Measurements from ENCODE around the gene SFXN3.

The SFXN3 gene

GRCh38 chr10:101012525-101013364, 18.3 kb upstream of the SFXN3 start:
- DNase-seq: peak; percentile 86 to 99 (median 96)
- intact Hi-C loops (cut with DNase I): loop anchor here (10.0 kb wide), 1 partner anchor 52 kb away; the partner anchor contains the start of gene KAZALD1

GRCh38 chr10:101013365-101013825, 17.6 kb upstream of the SFXN3 start:
- peak in 1 of 42 donors; percentile 34 for DNase-seq
- intact Hi-C loops (cut with DNase I): loop anchor here (10.0 kb wide), 1 partner anchor 51 kb away; the partner anchor contains the start of gene KAZALD1

GRCh38 chr10:101014230-101014884, 16.7 kb upstream of the SFXN3 start:
- intact Hi-C loops (cut with DNase I): loop anchor here (1.0 to 10.0 kb wide), 2 partner anchors 20 to 50 kb away; partner anchors contain the start of gene KAZALD1
- peak; percentile 61 to 97 (median 92) for DNase-seq

- peak in 17 of 42 donors; percentile 31 to 79 (median 52) for DNase-seq
- intact Hi-C loops (cut with DNase I): loop anchor here (1.0 to 10.0 kb wide), 2 partner anchors 21 to 50 kb away; partner anchors contain the start of gene KAZALD1
These were observed 16.0 kb upstream of the SFXN3 start for GRCh38 chr10:101014966-101015581.

- intact Hi-C loops (cut with DNase I): loop anchor here (10.0 kb wide), 1 partner anchor 49 kb away; the partner anchor contains the start of gene KAZALD1
- DNase-seq: peak in 2 of 42 donors; percentile 33 to 38
These were observed 15.5 kb upstream of the SFXN3 start for GRCh38 chr10:101015582-101015973.

GRCh38 chr10:101016814-101017213, 14.2 kb upstream of the SFXN3 start:
- intact Hi-C loops (cut with DNase I): loop anchor here (10.0 kb wide), 1 partner anchor 48 kb away; the partner anchor contains the start of gene KAZALD1
- DNase-seq: no peak

- peak in 2 of 42 donors; percentile 15 to 17 for DNase-seq
- intact Hi-C loops (cut with DNase I): loop anchor here (10.0 kb wide), 1 partner anchor 47 kb away; the partner anchor contains the start of gene KAZALD1
These were observed 12.9 kb upstream of the SFXN3 start for GRCh38 chr10:101018118-101018599.

- peak in 41 of 42 donors; percentile 76 to 96 (median 89) for DNase-seq
- intact Hi-C loops (cut with DNase I): loop anchor here (10.0 kb wide), 1 partner anchor 46 kb away; the partner anchor contains the start of gene KAZALD1
These were observed 12.2 kb upstream of the SFXN3 start for GRCh38 chr10:101018600-101019439.

GRCh38 chr10:101019440-101019703, 11.7 kb upstream of the SFXN3 start:
- DNase-seq: no peak
- intact Hi-C loops (cut with DNase I): loop anchor here (10.0 kb wide), 1 partner anchor 45 kb away; the partner anchor contains the start of gene KAZALD1

GRCh38 chr10:101020427-101021075, 10.5 kb upstream of the SFXN3 start:
- intact Hi-C loops (cut with DNase I): no loop called here
- no peak for DNase-seq

- intact Hi-C loops (cut with DNase I): no loop called here
- no peak for DNase-seq
These were observed 9.8 kb upstream of the SFXN3 start for GRCh38 chr10:101021239-101021638.

- no peak for DNase-seq
- intact Hi-C loops (cut with DNase I): no loop called here
These were observed 9.3 kb upstream of the SFXN3 start for GRCh38 chr10:101021692-101022251.

GRCh38 chr10:101022967-101023705, 7.9 kb upstream of the SFXN3 start:
- intact Hi-C loops (cut with DNase I): no loop called here
- DNase-seq: no peak

GRCh38 chr10:101027106-101027720, 3.8 kb upstream of the SFXN3 start:
- intact Hi-C loops (cut with DNase I): no loop called here
- no peak for DNase-seq

GRCh38 chr10:101028446-101029337, 2.3 kb upstream of the SFXN3 start:
- DNase-seq: no peak
- intact Hi-C loops (cut with DNase I): no loop called here

All from head of caudate nucleus (tissue), 42 donors.